GM19023 (cell line): ENCODE results near the gene NANOS2.
"Not testable (repeated sequence)": the region's sequence is repeated elsewhere in the genome, so short reads cannot be mapped to it uniquely, and the experiment has no call there.

ENCODE experiments used
- ATAC-seq: cut with Tn5 transposase; IDR thresholded peaks from one replicate; pipeline ENCODE4 v1.9.1; 2021; ENCODE audit warnings: mild to moderate bottlenecking, moderate library complexity; ENCODE audit not compliant: unreplicated experiment

NANOS2 gene

DNA sequence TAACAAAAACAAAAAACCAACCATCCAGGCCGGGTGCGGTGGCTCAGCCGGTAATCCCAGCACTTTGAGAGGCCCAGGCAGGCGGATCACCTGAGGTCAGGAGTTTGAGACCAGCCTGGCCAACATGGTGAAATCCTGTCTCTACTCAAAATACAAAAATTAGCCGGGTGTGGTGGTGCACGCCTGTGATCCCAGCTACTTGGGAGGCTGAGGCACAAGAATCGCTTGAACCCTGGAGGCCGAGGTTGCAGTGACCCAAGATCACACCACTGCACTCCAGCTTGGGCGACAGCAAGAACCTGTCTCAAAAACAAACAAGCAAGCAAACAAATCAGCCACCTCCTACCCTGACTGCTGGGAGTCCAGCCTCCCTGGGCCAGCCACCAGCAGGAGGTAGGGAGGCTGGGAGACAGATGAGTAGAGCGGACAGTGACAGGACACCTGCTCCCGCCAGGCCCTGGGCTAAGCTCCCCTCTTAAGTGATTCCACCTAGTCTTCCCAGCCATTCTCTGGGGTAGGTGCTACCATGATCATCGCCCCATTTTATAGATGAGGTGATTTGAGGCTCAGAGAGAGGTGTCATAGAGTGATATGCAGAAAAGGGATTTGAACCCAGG lies 18.5 kb downstream of the NANOS2 start:
- not testable (repeated sequence) for ATAC-seq

DNA sequence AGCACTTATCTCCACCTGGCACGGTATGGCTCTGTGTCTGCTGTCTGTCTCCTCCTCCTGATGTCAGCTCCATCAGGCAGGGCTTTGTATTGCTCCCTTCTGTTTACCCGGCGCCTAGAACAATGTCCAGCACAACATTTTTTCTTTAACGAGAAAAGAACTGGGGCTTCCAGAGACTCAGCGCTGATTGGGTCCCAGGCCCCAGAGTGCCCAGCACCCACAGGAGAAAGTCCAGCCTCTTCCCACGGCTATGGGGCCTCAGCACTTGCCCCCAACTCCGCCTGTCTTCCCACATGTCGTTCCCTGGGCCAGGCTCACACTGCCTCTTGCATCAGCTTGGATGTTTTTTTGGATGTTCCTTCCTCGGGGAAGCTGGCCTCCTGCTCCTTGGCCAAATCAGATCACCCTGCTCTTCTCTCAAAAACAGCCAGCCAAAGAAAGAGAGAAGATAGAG lies 19.0 kb downstream of the NANOS2 start:
- ATAC-seq, result no peak

DNA sequence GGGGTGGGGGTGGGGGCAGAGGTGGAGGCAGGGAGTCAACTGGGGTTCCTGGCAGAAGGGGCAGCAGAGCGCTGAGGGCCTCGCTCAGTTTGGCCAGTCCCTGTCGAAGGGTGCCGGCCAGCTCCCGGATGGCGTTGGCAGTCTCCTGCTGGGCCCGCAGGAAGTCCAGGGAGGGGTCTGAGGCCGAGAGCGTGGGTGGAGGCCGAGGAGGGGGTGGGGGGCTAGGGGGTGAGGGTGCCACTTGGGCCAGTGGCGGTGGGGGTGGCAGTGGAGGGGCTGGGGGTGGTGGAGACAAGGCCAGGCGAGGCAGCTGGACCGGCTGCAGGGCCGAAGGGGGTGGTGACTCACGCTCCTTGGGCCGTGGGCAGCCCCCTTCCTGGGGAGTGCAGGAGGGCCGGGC lies 23.7 kb downstream of the NANOS2 start:
- ATAC-seq, result no peak

DNA sequence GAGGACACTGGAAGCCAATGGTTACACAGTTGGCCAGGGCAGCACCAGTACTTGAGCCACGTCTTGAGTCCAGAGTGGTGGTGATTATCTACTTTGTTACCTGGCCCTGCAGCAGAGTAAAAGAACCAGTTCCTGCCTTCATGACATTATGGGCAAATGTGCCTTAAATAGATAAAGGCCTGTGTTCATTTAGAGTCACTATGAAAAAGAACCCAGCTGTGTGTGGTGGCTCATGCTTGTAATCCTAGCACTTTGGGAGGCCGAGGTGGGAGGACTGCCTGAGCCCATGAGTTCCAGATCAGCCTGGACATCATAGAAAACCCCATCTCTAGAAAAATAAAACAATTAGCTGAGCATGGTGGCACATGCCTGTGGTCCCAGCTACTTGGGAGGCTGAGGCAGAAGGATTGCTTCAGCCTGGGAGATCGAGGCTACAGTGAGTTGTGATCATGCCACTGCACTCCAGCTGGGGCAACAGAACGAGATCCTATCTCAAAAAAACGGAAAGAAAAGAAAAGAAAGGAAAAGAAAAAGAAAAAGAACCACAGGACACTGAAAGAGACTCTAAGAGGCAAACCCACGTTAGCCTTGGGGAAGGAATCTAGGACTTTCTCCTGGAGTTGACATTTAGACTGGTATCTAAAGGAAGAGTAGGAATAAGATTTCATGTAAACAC lies 25.2 kb downstream of the NANOS2 start:
- ATAC-seq, result no peak

DNA sequence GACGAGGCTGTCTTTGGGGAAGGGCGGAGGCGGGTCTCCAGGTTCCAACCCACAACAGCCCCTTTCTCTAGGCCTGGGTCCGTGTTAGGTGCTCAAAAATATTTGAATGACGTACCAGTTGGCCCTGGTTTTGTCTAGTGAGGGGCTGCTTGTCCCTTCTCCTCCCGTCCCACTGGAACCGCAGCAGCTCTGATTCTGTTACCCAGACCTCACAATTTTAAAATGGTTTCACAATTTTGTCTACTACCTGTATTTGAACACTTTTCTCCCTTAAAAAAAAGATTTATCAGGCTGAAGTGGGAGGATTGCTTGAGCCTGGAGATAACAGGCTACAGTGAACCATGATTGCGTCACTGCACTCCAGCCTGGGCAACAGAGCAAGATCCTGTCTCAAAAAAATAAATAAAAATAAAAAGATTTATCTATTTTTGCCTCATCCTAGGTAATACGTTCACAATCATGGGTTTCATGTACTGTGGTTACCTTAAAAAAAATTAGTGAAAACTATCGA lies 27.3 kb downstream of the NANOS2 start:
- ATAC-seq, result no peak

DNA sequence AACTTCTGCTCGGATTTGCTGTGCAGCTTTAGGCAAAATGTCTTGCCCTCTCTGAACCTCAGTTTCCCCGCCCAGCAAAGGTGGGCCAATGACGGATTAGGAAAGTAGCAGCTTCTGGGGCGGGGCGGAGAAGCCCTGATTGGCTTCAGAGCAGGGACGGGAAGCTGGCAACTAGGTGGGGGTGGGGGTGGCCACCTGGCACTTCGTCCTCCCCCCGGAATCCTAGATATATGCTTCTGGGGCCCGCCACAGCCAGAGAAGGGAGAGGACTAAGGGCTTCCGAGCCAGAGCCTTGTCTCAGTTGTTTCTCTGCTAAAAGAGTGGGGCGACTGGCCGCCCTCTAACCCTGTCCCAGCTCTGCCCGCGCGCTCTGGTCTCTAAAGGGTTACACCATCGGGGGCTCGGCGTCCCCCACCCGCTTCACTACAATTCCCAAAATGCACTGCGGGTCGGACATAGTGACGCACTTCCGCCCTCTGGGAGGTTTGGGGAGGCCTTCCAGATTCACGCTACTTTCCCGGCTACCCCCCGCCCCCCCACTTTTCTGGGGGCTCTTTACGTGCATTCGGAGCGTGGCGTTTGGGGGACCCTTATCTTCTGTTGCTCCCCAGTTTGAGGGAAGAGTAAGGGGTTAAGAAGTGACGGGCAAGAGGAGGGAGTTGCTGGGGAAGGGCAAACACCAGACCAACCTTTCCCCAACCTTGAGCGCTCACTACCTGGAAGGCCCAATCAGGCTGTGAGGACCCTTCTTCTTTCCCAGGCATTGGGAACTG lies 28.0 kb downstream of the NANOS2 start:
- ATAC-seq, result peak; percentile 49

DNA sequence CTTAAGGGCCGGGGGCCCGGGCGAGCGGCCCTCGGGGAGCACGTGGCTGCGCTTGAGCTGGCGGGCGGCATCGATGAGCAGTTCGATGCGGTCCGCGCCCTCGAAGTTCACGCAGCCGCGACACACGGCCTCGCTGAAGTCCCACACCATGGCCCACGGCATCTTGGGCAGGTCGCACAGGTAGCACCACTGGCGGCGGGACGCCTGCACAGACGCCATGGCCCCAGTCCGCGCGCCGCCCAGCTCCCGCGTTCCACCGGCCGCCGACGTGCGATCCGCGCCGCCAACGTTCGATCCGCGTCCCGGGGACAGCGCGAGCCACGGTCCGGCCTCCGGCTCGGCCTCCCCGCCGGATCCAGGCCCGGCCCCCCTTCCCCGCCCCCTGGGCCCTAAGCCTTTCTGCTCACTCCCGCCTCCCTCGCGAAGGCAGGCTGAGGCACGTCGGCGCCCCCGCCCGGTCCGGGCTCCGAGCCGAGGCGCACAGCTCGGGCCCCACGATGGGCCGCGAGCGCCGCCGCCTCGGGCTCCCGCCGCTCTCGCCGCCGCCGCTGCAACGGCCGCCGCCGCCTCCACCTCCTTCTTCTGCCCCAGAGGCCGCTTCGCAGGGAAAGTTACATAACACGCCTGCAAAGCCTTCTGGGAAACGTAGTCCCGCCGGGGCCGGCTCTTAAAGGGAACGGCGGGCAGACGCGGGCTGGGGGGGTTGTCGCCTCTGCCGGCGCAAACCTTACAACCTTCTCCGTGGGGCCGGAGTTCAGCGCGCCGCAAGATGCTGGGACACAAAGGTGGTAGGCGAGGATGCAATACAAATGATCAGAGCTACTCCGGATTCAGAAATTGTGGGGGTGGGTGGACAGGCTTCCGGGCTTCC lies 28.8 kb downstream of the NANOS2 start, which contains the start of gene IRF2BP1:
IRF2BP1 (minus strand) TSS at position 586 of the 871 bp plus-strand sequence; CDS start at position 219, 367 bp downstream.
- ATAC-seq, result peak; percentile 38

DNA sequence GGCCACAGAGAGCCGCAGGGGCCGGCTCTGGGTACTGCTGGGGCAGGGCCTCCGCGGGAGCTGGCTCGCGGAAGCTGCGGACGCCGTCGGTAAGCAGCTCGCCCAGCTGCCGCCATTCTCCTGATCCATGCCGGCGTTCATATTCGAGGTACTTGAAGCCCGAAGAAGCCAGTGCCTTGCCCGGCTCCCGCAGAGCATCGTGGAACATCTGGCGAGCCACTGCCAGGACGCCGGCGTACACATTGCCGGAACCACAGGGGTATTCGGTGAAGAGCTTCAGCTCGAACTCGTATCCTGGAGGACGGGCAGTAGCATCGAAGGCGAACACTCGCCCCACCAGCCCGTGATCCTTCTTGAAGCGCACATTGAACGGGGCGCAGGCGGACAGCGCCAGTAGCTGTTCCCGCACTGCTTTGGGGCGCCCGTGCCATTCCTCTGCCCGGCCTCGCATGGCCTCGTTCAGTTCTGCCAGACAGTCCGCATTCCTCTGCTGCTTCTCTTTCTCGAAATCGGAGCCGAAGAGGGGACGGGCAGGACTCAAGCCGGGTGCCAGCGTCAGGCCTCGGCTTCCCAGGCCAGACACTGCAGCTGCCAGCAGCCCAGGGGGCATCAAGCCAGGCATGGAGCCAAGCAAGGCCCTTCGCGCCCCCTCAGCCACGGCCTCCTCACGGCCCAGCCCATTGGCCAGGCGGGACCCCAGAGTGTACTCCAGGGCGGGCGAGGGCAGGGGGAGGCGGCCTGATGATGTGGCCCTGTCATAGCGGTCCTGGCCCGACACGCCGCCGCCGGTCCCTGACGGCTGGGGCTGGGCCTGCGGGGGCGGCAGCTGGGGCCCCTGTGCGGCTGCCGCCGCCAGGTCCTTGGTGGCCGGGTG lies 29.7 kb downstream of the NANOS2 start:
- peak; percentile 4 for ATAC-seq

DNA sequence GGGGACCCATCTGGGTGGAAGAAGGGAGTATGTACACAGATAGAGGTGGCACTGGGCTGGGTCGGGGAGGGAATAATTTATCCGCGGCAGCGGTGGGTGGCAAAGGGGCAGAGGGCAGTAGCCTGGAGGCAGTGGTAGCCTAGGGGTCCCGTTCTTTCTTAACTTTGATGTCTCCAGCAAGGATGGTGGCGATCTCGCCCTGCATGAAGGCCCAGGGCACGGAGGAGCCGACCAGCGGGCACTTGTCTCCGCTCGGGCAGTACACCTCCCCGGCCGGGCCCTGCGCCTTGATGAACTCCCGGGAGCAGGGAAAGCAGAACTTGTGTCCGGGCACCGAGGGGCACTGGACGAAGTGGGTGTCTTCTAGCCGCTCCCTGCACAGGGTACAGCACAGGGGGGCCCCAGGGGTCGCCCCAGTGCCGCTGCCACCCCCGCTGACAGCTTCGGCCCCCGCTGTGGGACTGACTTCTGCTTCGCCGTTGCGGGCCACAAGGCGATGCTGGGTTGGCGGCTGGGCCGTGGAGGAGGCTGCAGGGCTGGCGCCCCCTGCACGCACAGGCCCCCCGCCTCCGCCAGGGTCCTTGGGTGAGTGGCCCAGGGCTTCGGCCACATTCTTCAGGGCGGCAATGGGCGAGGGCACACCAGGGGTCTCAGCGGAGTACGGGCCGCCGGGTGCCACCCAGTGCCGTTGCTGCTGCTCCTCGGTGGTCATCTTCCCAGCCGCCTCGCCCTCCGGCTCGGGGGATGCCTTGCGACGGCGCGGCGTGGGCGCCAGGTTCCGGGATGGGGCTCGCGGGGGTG lies 30.5 kb downstream of the NANOS2 start:
- ATAC-seq, result no peak

DNA sequence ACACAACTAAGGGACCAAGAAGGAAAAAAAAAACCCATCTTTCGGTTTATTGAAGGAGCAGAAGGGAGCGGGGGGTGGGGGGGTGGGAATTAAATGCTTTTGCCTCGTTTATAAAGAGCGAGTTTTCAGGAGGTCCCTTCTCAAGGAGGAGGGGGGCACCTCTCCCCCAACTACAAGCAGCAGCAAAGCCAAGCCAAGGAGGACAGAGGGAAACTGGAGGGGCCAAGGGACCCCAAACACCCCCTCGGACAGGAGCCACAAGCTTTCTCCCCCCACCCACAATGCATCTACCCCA lies 31.0 kb downstream of the NANOS2 start:
- ATAC-seq, result no peak

DNA sequence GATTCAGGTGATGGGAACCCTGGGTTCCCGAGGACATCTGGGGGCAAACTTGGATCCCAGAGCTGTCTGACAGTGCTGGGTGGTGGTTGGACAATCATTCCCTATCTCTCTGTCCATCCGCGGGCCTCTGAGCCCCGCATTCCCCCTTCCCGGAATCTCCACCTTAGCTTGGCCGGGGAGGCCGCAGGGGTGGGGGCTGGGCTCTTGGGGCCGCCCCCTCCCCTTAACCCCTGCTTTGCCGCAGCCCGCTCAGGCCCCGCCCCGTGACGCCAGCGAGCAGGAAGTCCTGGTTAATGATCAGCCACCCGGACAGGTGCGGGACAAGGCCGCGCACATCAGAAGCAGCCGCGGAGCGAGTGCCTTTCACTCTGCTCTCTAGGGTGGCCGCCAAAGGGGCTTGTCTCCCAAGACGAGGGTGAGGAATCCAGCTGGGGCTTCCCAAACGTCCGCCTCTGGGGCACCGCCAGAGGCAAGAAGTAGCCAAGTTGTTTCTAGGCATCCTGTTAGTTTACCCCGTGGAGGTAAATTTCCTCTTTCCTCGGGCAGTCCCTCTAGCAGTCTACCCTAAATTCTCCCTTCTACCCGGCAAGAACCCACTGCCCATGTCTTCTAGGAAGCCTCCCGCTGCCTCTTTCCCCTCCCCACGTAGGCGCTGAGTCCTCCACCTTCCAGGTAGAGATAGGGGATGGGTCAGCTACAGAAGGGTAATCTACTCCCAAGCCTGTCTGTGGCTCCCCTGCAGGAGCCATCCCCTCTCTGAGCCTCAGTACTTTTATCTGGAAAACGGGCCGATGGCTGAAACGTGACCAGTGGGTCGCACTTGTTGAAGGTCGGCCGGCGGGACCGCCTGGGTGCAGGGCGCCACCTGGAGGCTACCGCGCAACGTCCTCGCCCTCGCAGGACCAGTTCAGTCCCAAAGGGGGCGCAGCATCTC lies 31.7 kb downstream of the NANOS2 start:
- ATAC-seq, result peak; percentile 25

DNA sequence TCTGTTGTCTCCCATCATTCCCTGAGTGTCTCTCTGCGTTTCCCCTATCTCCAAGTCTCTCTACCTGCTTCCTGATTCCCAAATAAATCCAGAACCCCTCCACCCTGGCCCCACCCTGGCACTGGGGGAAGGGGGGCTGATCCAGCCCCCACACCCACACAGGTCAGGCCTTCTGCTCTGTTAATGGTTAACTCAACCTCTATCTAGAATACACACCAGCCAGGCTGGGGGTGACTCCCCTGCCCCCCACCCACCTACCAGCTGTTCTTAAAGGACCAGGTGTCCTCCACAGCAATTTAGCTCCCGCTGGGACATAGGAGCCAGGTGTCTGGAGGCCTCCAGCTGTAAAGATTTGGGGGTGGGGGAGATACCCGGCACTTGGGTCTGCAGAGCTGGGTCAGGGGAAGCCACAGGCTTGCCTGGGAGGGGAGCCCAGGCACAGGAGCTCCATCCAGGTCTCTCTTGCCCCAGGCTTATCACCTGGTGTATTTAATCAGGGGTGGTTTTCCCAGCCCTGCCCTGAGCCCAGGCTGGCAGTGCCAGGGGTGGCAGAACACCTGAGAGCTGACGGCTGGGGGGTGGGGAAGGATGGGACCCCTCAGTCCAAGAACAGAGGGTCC lies 32.6 kb downstream of the NANOS2 start:
- ATAC-seq, result no peak

DNA sequence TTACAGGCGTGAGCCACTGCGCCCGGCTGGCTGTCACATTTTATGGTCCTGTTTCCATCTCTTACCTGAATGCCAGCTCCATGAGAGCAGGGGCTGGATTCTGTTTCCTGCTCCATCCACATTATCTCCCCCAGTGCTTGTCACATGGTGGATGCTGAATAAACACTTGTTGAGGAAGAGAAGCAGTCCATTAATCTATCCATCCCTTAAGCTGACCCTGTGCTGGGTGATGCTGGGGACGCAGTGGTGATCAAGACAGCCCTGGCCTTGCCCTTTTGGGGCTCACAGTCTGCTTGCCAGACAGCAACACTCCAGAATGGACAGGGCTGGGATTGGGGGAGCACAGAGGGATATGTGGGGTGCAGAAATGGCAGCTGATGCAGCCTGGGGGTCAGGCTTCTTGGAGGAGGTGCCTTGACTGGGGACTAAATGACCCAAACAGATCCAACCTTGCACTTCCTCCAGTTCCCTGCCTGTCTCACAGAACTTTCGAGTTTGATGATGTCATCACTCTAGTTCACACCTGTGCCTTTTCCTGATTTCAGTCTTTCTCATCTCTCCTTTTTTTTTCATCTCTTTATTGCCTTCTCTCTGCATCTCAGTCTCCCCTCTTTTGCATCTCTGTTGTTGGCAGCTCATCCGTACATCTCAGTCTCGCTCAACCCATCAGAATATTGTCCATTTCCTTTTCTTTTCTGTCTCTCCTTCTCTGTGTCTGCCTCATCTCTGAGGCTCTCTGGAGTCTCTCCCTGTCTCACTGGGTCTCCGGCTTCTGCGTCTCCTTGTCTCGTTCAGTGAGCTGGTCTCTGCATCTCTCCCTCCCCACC lies 33.3 kb downstream of the NANOS2 start:
- no peak for ATAC-seq

DNA sequence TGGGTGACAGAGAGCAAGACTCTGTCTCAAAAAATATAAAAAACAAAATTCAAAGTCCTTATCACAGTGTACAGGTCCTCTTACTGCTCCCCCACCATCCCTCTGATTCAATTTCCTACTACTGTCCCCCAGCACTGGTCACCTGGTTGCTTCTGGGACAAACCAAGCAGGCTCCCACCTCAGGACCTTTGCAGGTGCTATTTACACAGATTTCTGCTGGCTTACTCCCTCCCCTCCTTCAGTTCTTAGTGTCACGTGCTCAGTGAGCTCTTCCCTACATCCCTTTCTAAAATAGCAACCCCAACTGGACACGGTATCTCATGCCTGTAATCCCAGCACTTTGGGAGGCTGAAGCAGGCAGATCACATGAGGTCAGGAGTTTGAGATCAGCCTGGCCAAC lies 34.6 kb downstream of the NANOS2 start:
- ATAC-seq, result no peak

DNA sequence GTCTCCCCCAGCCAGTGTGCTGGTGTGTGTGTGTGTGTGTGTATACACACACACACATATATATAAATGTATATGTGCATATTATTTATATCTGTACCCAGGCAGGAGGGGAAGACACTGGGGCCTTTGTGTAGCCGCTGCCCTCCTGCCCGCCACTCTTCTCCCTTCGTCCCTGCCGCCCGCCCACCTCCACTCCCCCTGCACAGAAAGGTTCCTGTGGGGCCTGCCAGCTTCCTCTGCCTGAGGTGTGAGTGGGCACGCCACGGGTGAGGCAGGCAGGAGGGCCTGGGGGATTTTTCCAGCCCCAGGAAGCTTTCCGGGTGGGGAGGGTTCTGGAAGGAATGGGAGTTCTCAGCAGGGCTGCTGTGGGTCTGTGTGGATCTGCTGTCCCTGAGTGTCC lies 35.5 kb downstream of the NANOS2 start:
- ATAC-seq, result no peak

DNA sequence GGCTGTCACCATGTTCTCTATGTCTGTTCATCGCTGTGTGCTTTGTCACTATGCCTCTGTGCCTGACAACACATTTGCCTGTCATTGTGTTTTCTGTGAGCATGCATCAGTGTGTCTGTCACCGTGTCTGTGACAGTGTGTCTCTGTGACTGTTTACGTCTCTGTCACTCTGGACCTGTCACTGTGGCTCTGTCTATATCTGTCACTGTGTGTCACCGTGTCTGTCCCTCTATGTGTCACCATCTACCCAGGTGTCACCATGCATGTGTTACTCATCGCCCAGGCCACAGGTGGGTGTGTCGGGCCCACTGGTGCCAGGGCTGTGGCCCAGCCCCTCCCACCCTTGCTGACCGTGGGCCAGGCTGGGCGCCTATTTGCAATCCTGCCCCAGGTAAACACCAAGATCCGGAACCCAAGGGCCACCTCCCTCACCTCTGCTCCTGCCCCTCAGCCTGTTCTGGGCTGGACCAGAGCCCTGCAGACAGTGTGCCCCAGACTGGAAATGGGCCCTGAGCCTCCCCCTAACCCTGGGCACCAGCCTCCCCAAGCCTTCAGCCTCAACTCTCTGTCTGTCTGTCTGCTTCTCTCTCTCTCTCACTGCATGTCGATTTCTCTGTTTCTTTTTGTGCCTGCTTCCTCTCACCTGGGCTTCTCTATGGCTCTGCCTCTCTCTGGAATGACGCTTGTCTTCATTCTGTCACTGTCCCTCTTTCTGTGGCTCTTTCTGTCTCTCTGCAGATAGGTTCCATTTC lies 36.4 kb downstream of the NANOS2 start:
- ATAC-seq, result no peak
